Natural killer cell (primary cell): ENCODE data around the gene PRRG1. TPM values are rescaled to one million over a fixed set of nuclear protein-coding genes. Genes with fewer than 3 reads are reported as not detected.
"Not testable (repeated sequence)": the region's sequence is repeated elsewhere in the genome, so short reads cannot be mapped to it uniquely, and the experiment has no call there.

Experiments used
- ATAC-seq, 3 donors: fragments of 150-1000 bp in 2 of 3; fragments of 200-7000 bp in 1 of 3; cut with Tn5 transposase; 1 replicate in 1 of 3; 2 replicates in 2 of 3; pipeline ENCODE4 v1.10.0; 2021; ENCODE audit warnings: mild to moderate bottlenecking in 2 of 3, moderate library complexity in 2 of 3
- DNase-seq, 2 donors: peaks; one replicate each; pipeline versions ENCODE4 v3.0.0 to v3.0.0-alpha.2; 2013 to 2021; ENCODE audit warnings: mixed read lengths in 1 of 2
- H3K27ac ChIP-seq: one replicate; pipeline ENCODE4 v1.5.1; 2013; ENCODE audit warnings: mild to moderate bottlenecking, low read length
- H3K27me3 ChIP-seq: one replicate; pipeline ENCODE4 v1.6.1; 2013; ENCODE audit warnings: low read length; ENCODE audit not compliant: control insufficient read depth, insufficient read depth
- H3K36me3 ChIP-seq: one replicate; pipeline ENCODE4 v1.6.1; 2013; ENCODE audit warnings: low read length; ENCODE audit not compliant: control insufficient read depth, insufficient read depth
- H3K4me1 ChIP-seq: one replicate; pipeline ENCODE4 v1.6.1; 2013; ENCODE audit warnings: low read length; ENCODE audit not compliant: control insufficient read depth, insufficient read depth
- H3K4me3 ChIP-seq: one replicate; pipeline ENCODE4 v1.5.1; 2013; ENCODE audit warnings: low read length
- H3K9me3 ChIP-seq: one replicate; pipeline ENCODE4 v1.6.1; 2013; ENCODE audit warnings: low read length; ENCODE audit not compliant: control insufficient read depth, insufficient read depth
- H3K27ac Mint-ChIP-seq, 2 donors: one replicate each; pipeline ENCODE4 v1.8.0; 2022; ENCODE audit warnings: mild to moderate bottlenecking in 2 of 2, mixed read lengths in 2 of 2, moderate library complexity in 1 of 2
- H3K27me3 Mint-ChIP-seq, 2 donors: one replicate each; pipeline ENCODE4 v1.8.0; 2022; ENCODE audit warnings: low read depth in 2 of 2, mixed read lengths in 2 of 2
- H3K36me3 Mint-ChIP-seq: one replicate; pipeline ENCODE4 v1.8.0; 2022; ENCODE audit warnings: mixed read lengths
- H3K4me1 Mint-ChIP-seq, 2 donors: one replicate each; pipeline ENCODE4 v1.8.0; 2022; ENCODE audit warnings: mixed read lengths in 2 of 2
- H3K4me3 Mint-ChIP-seq: one replicate; pipeline ENCODE4 v1.8.0; 2022; ENCODE audit warnings: mild to moderate bottlenecking, moderate library complexity, mixed read lengths
- H3K9me3 Mint-ChIP-seq, 2 donors: one replicate each; pipeline ENCODE4 v1.8.0; 2022; ENCODE audit warnings: mixed read lengths in 2 of 2
- WGBS: methylation state at CpG from one replicate; pipeline ENCODE4 v1.1.7; 2013; ENCODE audit warnings: missing lambda C conversion rate; ENCODE audit not compliant: insufficient coverage; 5-methylcytosine and 5-hydroxymethylcytosine counted together
- intact Hi-C: fragments of 100-400 bp; cut with micrococcal nuclease; formaldehyde crosslinking; loops from one replicate; pipeline ENCODE4 v1.14.2; 2022
- total RNA-seq, 4 donors: library from RNA; stranded (reverse); fragments of 120-200 nt in 1 of 4; gene quantifications; one replicate each; pipeline versions ENCODE4 v1.2.3 to v1.2.4, GENCODE V29; 2013 to 2022
- TF ChIP-seq, protein P1 (sequence below): fragments of 200-600 bp; IDR thresholded peaks from one replicate; pipeline ENCODE4 v1.8.0; 2022; ENCODE audit warnings: antibody characterized with exemption

Gene PRRG1
- not detected for total RNA-seq
- total RNA-seq (2013) = 0.18 TPM

DNA sequence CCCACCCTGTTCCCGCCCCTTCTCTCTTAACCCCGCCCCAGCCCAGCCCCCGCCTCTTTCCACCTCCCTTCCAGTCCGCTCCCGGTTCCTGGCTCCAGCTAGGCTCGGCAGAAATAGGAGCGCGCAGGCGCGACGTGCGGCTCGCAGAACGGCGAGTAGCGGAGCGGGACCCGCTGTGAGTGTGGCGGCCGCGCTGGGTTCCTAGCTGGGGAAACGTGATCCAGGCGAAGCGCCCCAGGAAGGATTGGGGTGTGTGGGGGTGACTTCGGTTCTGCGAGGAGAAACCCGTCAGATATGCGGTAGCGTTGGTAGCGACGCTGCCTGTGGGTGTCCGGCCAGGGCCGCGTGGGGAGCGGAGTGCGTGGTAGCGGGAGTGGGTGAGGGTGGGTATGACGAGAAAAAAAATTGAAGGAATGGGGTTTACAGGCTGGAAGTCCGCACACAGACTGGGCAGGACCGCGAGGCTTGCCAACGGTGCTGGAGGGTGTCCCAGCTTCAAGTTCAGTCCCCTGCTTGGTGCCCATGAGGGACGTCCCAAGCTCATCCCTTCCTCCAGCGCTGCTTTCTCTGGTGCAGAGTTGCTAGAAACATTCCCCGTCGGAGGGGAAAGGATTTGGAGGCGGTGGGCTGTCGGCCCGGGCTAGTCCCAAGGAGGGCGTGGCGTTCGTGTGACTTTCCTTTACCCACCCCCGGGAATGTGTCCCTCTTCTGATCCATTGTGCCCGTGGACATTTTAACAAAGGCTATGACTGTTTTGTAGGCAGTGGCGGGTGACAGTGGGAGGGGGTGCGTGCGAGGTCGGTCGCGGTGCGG is at the start of gene PRRG1:
TSS of gene PRRG1 (plus strand) at position 144 of the 813 bp plus-strand sequence. CDS start 56,886 bp downstream, outside the sequence.
- H3K27me3 ChIP-seq = peaks cover 2% of the 10 kb centered on the region
- ATAC-seq (no peak), DNase-seq (no peak)
- Mint-ChIP-seq H3K4me1 (no peaks in the 10 kb centered on the region), H3K4me3 (peak within 1 kb of the TSS; percentile 26), H3K27ac (no peak within 1 kb of the TSS), H3K36me3 (no peaks in the 10 kb centered on the region), H3K27me3 (peaks cover 20 to 27% of the 10 kb centered on the region in 2 donors), H3K9me3 (peaks cover 4 to 5% of the 10 kb centered on the region in 2 donors)
- no peak within 1 kb of the TSS for H3K27ac ChIP-seq
- no peak within 1 kb of the TSS for H3K4me3 ChIP-seq
- peaks cover 7% of the 10 kb centered on the region for H3K4me1 ChIP-seq
- no peaks in the 10 kb centered on the region for H3K36me3 ChIP-seq
- H3K9me3 ChIP-seq = no peaks in the 10 kb centered on the region
- WGBS = 2% methylated on average over 51 of the region's 61 CpGs
- intact Hi-C loops = no loop called here
- TF ChIP-seq, protein P1, sequence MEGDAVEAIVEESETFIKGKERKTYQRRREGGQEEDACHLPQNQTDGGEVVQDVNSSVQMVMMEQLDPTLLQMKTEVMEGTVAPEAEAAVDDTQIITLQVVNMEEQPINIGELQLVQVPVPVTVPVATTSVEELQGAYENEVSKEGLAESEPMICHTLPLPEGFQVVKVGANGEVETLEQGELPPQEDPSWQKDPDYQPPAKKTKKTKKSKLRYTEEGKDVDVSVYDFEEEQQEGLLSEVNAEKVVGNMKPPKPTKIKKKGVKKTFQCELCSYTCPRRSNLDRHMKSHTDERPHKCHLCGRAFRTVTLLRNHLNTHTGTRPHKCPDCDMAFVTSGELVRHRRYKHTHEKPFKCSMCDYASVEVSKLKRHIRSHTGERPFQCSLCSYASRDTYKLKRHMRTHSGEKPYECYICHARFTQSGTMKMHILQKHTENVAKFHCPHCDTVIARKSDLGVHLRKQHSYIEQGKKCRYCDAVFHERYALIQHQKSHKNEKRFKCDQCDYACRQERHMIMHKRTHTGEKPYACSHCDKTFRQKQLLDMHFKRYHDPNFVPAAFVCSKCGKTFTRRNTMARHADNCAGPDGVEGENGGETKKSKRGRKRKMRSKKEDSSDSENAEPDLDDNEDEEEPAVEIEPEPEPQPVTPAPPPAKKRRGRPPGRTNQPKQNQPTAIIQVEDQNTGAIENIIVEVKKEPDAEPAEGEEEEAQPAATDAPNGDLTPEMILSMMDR = no peak

DNA sequence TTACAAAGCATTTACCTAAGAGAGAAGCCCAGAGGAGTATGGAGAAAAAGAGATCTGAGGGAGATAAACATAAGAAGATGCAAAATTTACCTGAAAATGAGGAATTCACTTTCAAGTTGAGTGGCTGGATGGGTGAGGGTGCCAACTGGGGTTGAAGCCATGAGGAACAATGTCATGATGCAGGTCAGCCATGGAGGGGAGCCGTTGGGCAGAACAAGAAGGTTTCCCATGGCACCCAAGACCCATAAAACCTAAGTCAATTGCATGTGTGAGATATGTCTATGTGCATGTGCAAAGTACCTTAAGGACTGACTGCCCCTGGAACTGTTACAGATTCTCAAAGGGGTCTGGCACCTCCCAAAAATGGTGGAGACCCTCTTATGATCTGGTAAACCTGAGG is 46.6 kb upstream of the PRRG1 start:
- Histone ChIP-seq H3K4me3 (no peak overlapping the region), H3K27ac (no peak overlapping the region), H3K4me1 (no peaks in the 10 kb centered on the region), H3K27me3 (no peaks in the 10 kb centered on the region), H3K9me3 (no peaks in the 10 kb centered on the region), H3K36me3 (no peaks in the 10 kb centered on the region)
- no peak for DNase-seq
- WGBS = no CpG with 5 or more reads among the region's 1 CpG
- Mint-ChIP-seq H3K36me3 (no peaks in the 10 kb centered on the region), H3K4me1 (no peaks in the 10 kb centered on the region), H3K4me3 (no peak overlapping the region), H3K9me3 (peaks cover 0 to 4% of the 10 kb centered on the region in 2 donors), H3K27me3 (no peaks in the 10 kb centered on the region), H3K27ac (no peak overlapping the region)
- TF ChIP-seq, protein P1 = no peak
- intact Hi-C loops = no loop called here
- ATAC-seq = no peak

DNA sequence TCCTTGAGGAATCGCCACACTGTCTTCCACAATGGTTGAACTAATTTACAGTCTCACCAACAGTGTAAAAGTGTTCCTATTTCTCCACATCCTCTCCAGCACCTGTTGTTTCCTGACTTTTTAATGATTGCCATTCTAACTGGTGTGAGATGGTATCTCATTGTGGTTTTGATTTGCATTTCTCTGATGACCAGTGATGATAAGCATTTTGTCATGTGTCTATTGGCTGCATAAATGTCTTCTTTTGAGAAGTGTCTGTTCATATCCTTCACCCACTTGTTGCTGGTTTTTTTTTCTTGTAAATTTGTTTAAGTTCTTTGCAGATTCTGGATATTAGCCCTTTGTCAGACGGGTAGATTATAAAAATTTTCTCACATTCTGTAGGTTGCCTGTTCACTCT is 43.9 kb upstream of the PRRG1 start:
- DNase-seq, H3K4me3 ChIP-seq, H3K27ac ChIP-seq, intact Hi-C loops, H3K27me3 ChIP-seq, H3K36me3 ChIP-seq, H3K9me3 Mint-ChIP-seq, H3K4me1 Mint-ChIP-seq, H3K4me3 Mint-ChIP-seq, H3K27me3 Mint-ChIP-seq, H3K36me3 Mint-ChIP-seq, H3K9me3 ChIP-seq, ATAC-seq, H3K27ac Mint-ChIP-seq, H3K4me1 ChIP-seq: not testable (repeated sequence)
- no CpG with 5 or more reads among the region's 2 CpGs for WGBS

DNA sequence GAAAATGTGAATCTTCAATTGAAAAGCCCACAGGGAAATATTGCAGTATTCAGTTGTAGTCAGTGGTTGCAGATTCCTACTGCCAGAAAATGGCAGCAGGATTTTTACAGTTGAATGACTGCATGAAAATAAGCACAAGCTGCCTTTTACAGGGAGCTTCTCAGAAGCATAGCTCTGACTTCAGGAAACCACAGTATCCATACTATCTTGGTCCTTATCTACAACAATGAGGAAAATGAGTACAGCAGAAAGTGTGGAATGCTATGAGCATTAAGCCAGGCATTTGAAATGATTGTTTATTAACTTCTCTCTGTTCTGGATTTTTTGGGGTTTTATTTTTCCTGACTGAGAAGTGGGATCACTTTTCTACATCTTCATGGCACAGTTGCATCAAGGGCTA is 34.6 kb upstream of the PRRG1 start:
- H3K27ac ChIP-seq = no peak overlapping the region
- H3K36me3 Mint-ChIP-seq = no peaks in the 10 kb centered on the region
- H3K27ac Mint-ChIP-seq = no peak overlapping the region
- no peak overlapping the region for H3K4me3 Mint-ChIP-seq
- no peak for ATAC-seq
- no peak overlapping the region for H3K4me3 ChIP-seq
- H3K9me3 Mint-ChIP-seq = peaks cover 0 to 2% of the 10 kb centered on the region in 2 donors
- no peaks in the 10 kb centered on the region for H3K4me1 Mint-ChIP-seq
- no peaks in the 10 kb centered on the region for H3K36me3 ChIP-seq
- H3K9me3 ChIP-seq = no peaks in the 10 kb centered on the region
- no peaks in the 10 kb centered on the region for H3K4me1 ChIP-seq
- TF ChIP-seq, protein P1 = no peak
- intact Hi-C loops = no loop called here
- peaks cover 0 to 2% of the 10 kb centered on the region in 2 donors for H3K27me3 Mint-ChIP-seq
- DNase-seq = no peak
- no peaks in the 10 kb centered on the region for H3K27me3 ChIP-seq
